ENCODE results near the gene ADRB2.

DNA sequence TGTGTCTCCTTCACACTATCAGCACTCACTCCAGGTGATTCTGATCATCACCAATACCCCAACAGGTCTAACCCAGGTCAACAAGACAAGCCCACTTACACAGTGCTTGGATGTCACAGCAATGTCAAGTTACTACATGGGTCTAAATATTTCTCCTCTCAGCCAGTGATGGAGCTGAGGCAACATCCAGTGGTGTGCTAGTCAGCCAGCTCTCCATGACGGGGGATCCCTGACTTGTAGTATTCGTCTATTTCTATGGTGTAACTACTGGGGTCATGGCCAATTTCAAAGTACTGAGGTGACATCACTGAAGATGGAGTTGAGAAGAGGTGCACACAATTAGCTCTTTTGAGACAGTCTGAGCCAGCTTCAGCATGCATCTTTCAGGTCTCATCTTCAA is 31.1 kb downstream of the ADRB2 start:
- no peak for TF ChIP-seq POLR2A (IDR thresholded peaks at IDR 0.05)
- TF ChIP-seq, protein P1, sequence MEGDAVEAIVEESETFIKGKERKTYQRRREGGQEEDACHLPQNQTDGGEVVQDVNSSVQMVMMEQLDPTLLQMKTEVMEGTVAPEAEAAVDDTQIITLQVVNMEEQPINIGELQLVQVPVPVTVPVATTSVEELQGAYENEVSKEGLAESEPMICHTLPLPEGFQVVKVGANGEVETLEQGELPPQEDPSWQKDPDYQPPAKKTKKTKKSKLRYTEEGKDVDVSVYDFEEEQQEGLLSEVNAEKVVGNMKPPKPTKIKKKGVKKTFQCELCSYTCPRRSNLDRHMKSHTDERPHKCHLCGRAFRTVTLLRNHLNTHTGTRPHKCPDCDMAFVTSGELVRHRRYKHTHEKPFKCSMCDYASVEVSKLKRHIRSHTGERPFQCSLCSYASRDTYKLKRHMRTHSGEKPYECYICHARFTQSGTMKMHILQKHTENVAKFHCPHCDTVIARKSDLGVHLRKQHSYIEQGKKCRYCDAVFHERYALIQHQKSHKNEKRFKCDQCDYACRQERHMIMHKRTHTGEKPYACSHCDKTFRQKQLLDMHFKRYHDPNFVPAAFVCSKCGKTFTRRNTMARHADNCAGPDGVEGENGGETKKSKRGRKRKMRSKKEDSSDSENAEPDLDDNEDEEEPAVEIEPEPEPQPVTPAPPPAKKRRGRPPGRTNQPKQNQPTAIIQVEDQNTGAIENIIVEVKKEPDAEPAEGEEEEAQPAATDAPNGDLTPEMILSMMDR (IDR thresholded peaks at IDR 0.05): no peak
